Neural cell (in vitro differentiated cells): ENCODE results near the gene PRRT4. TPM values are rescaled to one million over a fixed set of nuclear protein-coding genes. Genes with fewer than 3 reads are reported as not detected.

ENCODE experiments used
- H2AFZ ChIP-seq: fragments of 200-600, 300-800 bp; sonication (generic), shearing (Covaris generic); 2 replicates; pipeline ENCODE4 v1.6.0; 2014; ENCODE audit warnings: low read depth, mild to moderate bottlenecking, antibody characterized with exemption, low read length, moderate library complexity
- H3F3A ChIP-seq: fragments of 200-600 bp; shearing (Covaris generic); 2 replicates; pipeline ENCODE4 v1.6.1; 2016; ENCODE audit warnings: mild to moderate bottlenecking, moderate library complexity, mixed read lengths, antibody characterized with exemption, low read length; ENCODE audit not compliant: insufficient read depth, poor library complexity, severe bottlenecking
- H3K27ac ChIP-seq: fragments of 200-600, 300-800 bp; sonication (generic), shearing (Covaris generic); 2 replicates; pipeline ENCODE4 v1.5.1; 2014; ENCODE audit warnings: mild to moderate bottlenecking, low read length, moderate library complexity
- H3K27me3 ChIP-seq: fragments of 300-800, 200-600 bp; sonication (generic), shearing (Covaris generic); 2 replicates; pipeline ENCODE4 v1.6.0; 2014; ENCODE audit warnings: mild to moderate bottlenecking, low read depth, low read length, moderate library complexity; ENCODE audit not compliant: insufficient read depth
- H3K36me3 ChIP-seq: fragments of 300-800, 200-600 bp; sonication (generic), shearing (Covaris generic); 2 replicates; pipeline ENCODE4 v1.5.1; 2014; ENCODE audit warnings: mild to moderate bottlenecking, antibody characterized with exemption, low read length, moderate library complexity; ENCODE audit not compliant: insufficient read depth
- H3K4me2 ChIP-seq: fragments of 300-800, 200-600 bp; sonication (generic), shearing (Covaris generic); 2 replicates; pipeline ENCODE4 v1.6.0; 2014; ENCODE audit warnings: mild to moderate bottlenecking, low read length
- H3K4me3 ChIP-seq: fragments of 300-800, 200-600 bp; sonication (generic), shearing (Covaris generic); 2 replicates; pipeline ENCODE4 v1.5.1; 2014; ENCODE audit warnings: mild to moderate bottlenecking, low read length, moderate library complexity
- H3K79me2 ChIP-seq: fragments of 200-600 bp; shearing (Covaris generic); replicated peaks from 2 replicates; pipeline ENCODE4 v1.6.0; 2014; ENCODE audit warnings: mild to moderate bottlenecking, low read length, moderate library complexity; ENCODE audit not compliant: insufficient read depth
- H3K9ac ChIP-seq: fragments of 300-800, 200-600 bp; sonication (generic), shearing (Covaris generic); 2 replicates; pipeline ENCODE4 v1.6.1; 2016; ENCODE audit warnings: mild to moderate bottlenecking, low read length, mixed read lengths
- H3K9me2 ChIP-seq: fragments of 200-600 bp; shearing (Covaris generic); 2 replicates; pipeline ENCODE4 v1.6.1; 2016; ENCODE audit warnings: mild to moderate bottlenecking, low read length, mixed read lengths; ENCODE audit not compliant: insufficient read depth
- H3K9me3 ChIP-seq: fragments of 200-600, 300-800 bp; sonication (generic), shearing (Covaris generic); 2 replicates; pipeline ENCODE4 v1.6.1; 2016; ENCODE audit warnings: mild to moderate bottlenecking, mixed run types, low read length, moderate library complexity, mixed read lengths
- H4K20me1 ChIP-seq: fragments of 200-600 bp; shearing (Covaris generic); 2 replicates; pipeline ENCODE4 v1.6.1; 2016; ENCODE audit warnings: mild to moderate bottlenecking, mixed run types; ENCODE audit not compliant: insufficient read depth
- EP300 ChIP-seq: fragments of 450-650 bp; conservative IDR thresholded peaks from 2 replicates; pipeline ENCODE4 v1.6.1; 2014; ENCODE audit warnings: antibody characterized with exemption, mild to moderate bottlenecking, moderate library complexity; ENCODE audit not compliant: poor library complexity, severe bottlenecking
- EZH2 ChIP-seq: fragments of 200-600, 300-800 bp; shearing (Covaris generic), sonication (generic); IDR thresholded peaks from 2 replicates; pipeline ENCODE4 v1.6.1; 2014; ENCODE audit warnings: antibody characterized with exemption, low read length, borderline replicate concordance, mild to moderate bottlenecking; ENCODE audit not compliant: insufficient read depth, poor library complexity, severe bottlenecking
- MXI1 ChIP-seq: fragments of 450-650 bp; conservative IDR thresholded peaks from 2 replicates; pipeline ENCODE4 v1.6.1; 2014; ENCODE audit warnings: antibody characterized with exemption, mild to moderate bottlenecking; ENCODE audit not compliant: poor library complexity, severe bottlenecking
- POLR2AphosphoS5 ChIP-seq: IDR thresholded peaks from 2 replicates; pipeline ENCODE4 v1.6.1; 2012
- RAD21 ChIP-seq: fragments of 450-650 bp; conservative IDR thresholded peaks from 2 replicates; pipeline ENCODE4 v1.6.1; 2014; ENCODE audit warnings: antibody characterized with exemption, mild to moderate bottlenecking, moderate library complexity
- SMC3 ChIP-seq: fragments of 450-650 bp; conservative IDR thresholded peaks from 2 replicates; pipeline ENCODE4 v1.6.1; 2014; ENCODE audit warnings: antibody characterized with exemption, mild to moderate bottlenecking, moderate library complexity; ENCODE audit not compliant: poor library complexity
- TAF1 ChIP-seq: IDR thresholded peaks from 2 replicates; pipeline ENCODE4 v1.6.1; 2012; ENCODE audit warnings: low read depth
- polyA plus RNA-seq: library from polyadenylated mRNA; depleted of rRNA; stranded (reverse); fragments of >200 nt; gene quantifications from 2 replicates; pipeline ENCODE4 v1.2.3, GENCODE V29; 2014
- TF ChIP-seq, protein P1 (sequence below): IDR thresholded peaks from 2 replicates; pipeline ENCODE4 v1.6.1; 2012; ENCODE audit warnings: borderline replicate concordance
- TF ChIP-seq, protein P2 (sequence below): fragments of 450-650 bp; IDR thresholded peaks from 2 replicates; pipeline ENCODE4 v1.5.1; 2014; ENCODE audit warnings: antibody characterized with exemption, mild to moderate bottlenecking, moderate library complexity; ENCODE audit not compliant: poor library complexity, severe bottlenecking

PRRT4 gene
- polyA plus RNA-seq, 1 donor from 2014 or later, result 32.5 TPM

- peaks cover 8% of the 10 kb centered on the region for H3K36me3 ChIP-seq
- TF ChIP-seq, protein P1, sequence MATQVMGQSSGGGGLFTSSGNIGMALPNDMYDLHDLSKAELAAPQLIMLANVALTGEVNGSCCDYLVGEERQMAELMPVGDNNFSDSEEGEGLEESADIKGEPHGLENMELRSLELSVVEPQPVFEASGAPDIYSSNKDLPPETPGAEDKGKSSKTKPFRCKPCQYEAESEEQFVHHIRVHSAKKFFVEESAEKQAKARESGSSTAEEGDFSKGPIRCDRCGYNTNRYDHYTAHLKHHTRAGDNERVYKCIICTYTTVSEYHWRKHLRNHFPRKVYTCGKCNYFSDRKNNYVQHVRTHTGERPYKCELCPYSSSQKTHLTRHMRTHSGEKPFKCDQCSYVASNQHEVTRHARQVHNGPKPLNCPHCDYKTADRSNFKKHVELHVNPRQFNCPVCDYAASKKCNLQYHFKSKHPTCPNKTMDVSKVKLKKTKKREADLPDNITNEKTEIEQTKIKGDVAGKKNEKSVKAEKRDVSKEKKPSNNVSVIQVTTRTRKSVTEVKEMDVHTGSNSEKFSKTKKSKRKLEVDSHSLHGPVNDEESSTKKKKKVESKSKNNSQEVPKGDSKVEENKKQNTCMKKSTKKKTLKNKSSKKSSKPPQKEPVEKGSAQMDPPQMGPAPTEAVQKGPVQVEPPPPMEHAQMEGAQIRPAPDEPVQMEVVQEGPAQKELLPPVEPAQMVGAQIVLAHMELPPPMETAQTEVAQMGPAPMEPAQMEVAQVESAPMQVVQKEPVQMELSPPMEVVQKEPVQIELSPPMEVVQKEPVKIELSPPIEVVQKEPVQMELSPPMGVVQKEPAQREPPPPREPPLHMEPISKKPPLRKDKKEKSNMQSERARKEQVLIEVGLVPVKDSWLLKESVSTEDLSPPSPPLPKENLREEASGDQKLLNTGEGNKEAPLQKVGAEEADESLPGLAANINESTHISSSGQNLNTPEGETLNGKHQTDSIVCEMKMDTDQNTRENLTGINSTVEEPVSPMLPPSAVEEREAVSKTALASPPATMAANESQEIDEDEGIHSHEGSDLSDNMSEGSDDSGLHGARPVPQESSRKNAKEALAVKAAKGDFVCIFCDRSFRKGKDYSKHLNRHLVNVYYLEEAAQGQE, result no peak
- TF ChIP-seq TAF1 (no peak), RAD21 (no peak)
Measured at GRCh38 chr7:128310499-128310898, 51.0 kb downstream of the PRRT4 start.

GRCh38 chr7:128309976-128310375, 51.5 kb downstream of the PRRT4 start:
- no peak overlapping the region for H3K4me2 ChIP-seq
- H3K27ac ChIP-seq, result no peak overlapping the region
- H3K27me3 ChIP-seq, result no peaks in the 10 kb centered on the region
- no peaks in the 10 kb centered on the region for H3K9me3 ChIP-seq
- H3K9me2 ChIP-seq, result no peaks in the 10 kb centered on the region
- no peaks in the 10 kb centered on the region for H3F3A ChIP-seq
- no peaks in the 10 kb centered on the region for H3K79me2 ChIP-seq
- no peak overlapping the region for H3K4me3 ChIP-seq
- no peak overlapping the region for H2AFZ ChIP-seq
- H3K9ac ChIP-seq, result no peak overlapping the region
- TF ChIP-seq TAF1 (no peak), SMC3 (no peak), RAD21 (no peak)
- TF ChIP-seq, protein P1, result no peak
- no peaks in the 10 kb centered on the region for H4K20me1 ChIP-seq
- peaks cover 8% of the 10 kb centered on the region for H3K36me3 ChIP-seq

More at GRCh38 chr7:128310499-128310898, 51.0 kb downstream of the PRRT4 start:
- H3K27me3 ChIP-seq, result no peaks in the 10 kb centered on the region
- H3K9ac ChIP-seq, result no peak overlapping the region
- no peaks in the 10 kb centered on the region for H3K9me3 ChIP-seq
- H3K4me2 ChIP-seq, result no peak overlapping the region
- H3K79me2 ChIP-seq, result no peaks in the 10 kb centered on the region
- H4K20me1 ChIP-seq, result no peaks in the 10 kb centered on the region
- H3K27ac ChIP-seq, result no peak overlapping the region
- H3F3A ChIP-seq, result no peaks in the 10 kb centered on the region
- no peak overlapping the region for H2AFZ ChIP-seq
- no peaks in the 10 kb centered on the region for H3K9me2 ChIP-seq
- H3K4me3 ChIP-seq, result no peak overlapping the region

DNA sequence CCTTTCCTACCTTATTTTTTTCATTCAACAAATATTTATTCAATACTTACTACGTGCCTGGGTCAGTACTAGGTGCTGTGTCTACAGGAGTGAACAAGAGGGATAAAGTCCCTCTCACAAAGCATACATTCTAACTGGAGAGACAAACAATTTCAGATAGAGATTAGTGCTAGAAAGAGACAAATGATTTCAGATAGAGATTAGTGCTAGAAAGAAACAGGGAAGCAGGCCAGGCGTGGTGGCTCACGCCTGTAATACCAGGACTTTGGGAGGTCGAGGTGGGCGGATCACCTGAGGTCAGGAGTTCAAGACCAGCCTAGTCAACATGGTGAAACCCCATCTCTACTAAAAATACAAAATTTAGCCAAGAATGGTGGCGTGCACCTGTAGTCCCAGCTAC, 52.4 kb downstream of the PRRT4 start:
- Histone ChIP-seq H4K20me1 (no peaks in the 10 kb centered on the region), H3F3A (no peaks in the 10 kb centered on the region), H2AFZ (no peak overlapping the region), H3K9me2 (no peaks in the 10 kb centered on the region), H3K4me2 (no peak overlapping the region), H3K27me3 (no peaks in the 10 kb centered on the region), H3K27ac (no peak overlapping the region), H3K4me3 (no peak overlapping the region), H3K36me3 (peaks cover 8% of the 10 kb centered on the region), H3K79me2 (no peaks in the 10 kb centered on the region), H3K9ac (no peak overlapping the region), H3K9me3 (no peaks in the 10 kb centered on the region)
- TF ChIP-seq MXI1 (no peak), EZH2 (no peak), POLR2AphosphoS5 (no peak), TAF1 (no peak), SMC3 (no peak), EP300 (no peak), RAD21 (no peak)
- TF ChIP-seq, protein P2, sequence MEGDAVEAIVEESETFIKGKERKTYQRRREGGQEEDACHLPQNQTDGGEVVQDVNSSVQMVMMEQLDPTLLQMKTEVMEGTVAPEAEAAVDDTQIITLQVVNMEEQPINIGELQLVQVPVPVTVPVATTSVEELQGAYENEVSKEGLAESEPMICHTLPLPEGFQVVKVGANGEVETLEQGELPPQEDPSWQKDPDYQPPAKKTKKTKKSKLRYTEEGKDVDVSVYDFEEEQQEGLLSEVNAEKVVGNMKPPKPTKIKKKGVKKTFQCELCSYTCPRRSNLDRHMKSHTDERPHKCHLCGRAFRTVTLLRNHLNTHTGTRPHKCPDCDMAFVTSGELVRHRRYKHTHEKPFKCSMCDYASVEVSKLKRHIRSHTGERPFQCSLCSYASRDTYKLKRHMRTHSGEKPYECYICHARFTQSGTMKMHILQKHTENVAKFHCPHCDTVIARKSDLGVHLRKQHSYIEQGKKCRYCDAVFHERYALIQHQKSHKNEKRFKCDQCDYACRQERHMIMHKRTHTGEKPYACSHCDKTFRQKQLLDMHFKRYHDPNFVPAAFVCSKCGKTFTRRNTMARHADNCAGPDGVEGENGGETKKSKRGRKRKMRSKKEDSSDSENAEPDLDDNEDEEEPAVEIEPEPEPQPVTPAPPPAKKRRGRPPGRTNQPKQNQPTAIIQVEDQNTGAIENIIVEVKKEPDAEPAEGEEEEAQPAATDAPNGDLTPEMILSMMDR, result no peak
- TF ChIP-seq, protein P1, result no peak
